Fibroblast of skin of left quadriceps (primary cell): ENCODE measurements around the gene CALN1.

Source experiments
- DNase-seq, 2 experiments: peaks; one replicate each; pipeline ENCODE4 v3.0.0-alpha.2; 2013; ENCODE audit warnings: low read depth in 2 of 2

CALN1 gene

DNA sequence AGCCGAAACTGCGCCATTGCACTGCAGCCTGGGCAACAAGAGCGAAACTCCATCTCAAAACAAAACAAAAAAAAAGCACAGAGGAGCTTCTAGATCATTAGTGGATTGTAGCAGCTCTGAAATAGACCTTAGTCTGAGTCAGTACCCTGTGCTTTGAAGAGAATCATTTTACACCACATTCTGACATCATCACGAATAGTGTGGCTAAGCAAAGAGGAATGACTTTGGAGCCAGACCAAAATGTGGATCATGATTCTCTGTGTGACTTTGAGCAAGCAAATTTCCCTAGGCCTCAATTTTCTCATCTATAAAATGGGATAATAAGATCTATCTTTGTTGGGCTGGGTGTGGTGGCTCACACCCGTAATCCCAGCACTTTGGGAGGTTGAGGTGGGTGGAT is 618.9 kb downstream of the CALN1 start:
- peak; percentile 60 to 61 for DNase-seq

GRCh38 chr7:71787513-71787912 is 624.6 kb downstream of the CALN1 start:
- DNase-seq, result no peak

GRCh38 chr7:71785216-71785615 is 626.9 kb downstream of the CALN1 start:
- DNase-seq, result no peak

DNA sequence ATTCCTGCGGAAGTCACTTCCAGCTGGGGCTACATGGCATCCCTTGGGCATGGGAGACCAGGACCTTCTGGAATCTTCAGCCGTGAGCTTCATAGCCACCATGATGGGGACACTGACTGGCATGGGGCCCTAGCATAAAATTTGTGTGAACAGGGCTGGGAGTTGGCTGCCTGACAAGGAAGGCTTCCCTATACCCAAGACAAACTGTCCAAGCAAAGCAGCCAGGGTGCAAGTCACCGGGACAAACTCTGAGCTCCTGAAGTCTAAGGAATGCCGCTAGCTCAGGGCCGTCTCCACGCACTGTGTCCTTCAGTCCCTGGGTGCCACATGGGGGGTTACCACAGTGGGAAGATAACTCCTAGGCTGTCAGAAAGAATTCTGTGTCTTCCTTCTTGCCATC is 627.4 kb downstream of the CALN1 start:
- no peak for DNase-seq

- no peak for DNase-seq
Measured at GRCh38 chr7:71784180-71784579, 628.0 kb downstream of the CALN1 start.

GRCh38 chr7:71783779-71784178 is 628.4 kb downstream of the CALN1 start:
- no peak for DNase-seq

GRCh38 chr7:71782051-71782450 is 630.1 kb downstream of the CALN1 start:
- no peak for DNase-seq

DNA sequence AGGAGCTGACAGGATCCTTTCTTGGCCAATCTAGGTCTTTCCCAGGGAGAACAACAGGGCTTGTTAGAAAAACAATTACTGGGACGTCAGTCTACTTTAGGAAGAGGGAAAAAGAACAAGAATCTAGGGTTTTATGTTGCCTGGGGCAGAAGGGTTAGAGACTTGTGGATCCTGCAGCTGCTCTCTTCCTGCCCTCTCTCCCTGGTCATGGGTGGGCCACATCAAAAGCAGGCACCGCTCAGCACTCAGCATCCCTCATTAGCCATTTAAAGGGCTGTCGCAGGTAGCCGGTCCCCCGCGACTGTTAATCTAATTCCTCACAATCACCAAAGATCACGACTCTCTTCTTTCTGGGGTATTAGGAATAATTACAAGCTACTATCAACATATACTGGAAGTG is 631.9 kb downstream of the CALN1 start:
- no peak for DNase-seq

DNA sequence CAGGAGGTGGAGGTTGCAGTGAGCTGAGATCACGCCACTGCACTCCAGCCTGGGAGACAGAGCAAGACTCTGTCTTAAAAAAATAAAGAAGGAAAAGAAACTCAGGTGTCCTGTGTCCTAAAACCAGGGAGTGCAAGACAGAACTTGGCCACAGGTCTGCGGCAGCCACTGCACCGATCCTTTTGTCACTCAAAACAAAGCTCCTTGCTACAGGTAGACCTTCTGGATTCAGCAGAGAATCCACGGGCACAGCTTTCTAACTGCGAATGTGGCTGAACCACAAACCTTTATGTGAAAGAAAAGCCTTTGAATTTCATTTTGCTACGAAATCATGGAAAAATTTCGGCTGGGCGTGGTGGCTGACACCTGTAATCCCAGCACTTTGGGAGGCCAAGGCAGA is 634.9 kb downstream of the CALN1 start:
- DNase-seq, result no peak

DNA sequence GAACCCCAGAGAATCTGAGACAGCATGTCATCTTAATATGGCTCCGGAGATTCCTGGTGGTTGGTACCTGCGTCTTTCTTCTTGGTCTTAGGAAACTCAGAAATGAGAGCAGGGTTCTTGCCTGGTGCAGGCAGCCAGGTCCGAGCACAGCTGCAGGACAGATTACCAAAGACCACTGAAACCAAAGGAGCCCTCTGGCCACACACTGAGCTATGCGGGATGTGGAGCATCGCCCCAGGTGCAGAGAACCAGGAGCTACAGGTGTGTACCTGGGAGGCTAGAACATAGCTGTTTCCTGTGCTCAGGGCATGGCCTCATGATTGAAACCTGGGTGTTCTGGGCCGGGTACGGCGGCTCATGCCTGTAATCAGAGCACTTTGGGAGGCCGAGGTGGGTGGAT is 635.4 kb downstream of the CALN1 start:
- no peak for DNase-seq

GRCh38 chr7:71775648-71776047 is 636.5 kb downstream of the CALN1 start:
- DNase-seq, result peak; percentile 40 to 55

DNA sequence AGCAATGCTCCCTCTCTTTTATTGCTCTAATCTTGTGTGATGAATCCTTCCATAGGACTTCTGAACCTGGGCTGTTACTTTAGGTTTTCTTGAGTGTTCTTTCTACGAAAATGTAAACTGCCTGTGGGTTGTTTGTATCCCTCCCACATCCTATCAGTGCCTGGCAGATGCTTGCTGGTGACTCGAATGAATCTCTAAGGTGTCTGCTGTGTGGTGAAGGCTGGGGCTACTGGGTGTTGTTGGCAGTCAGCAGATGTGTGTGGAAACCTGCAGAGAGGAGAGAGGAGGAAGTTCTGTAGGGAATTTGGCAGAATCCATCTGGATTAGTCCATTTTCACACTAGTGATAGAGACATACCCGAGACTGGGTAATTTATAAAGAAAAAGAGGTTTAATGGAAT is 639.4 kb downstream of the CALN1 start:
- no peak for DNase-seq

GRCh38 chr7:71770269-71770907 is 641.8 kb downstream of the CALN1 start:
- no peak for DNase-seq

- no peak for DNase-seq
Measured at GRCh38 chr7:71769326-71769725, 642.8 kb downstream of the CALN1 start.

- DNase-seq, result peak; percentile 39 to 44
Measured at GRCh38 chr7:71768450-71768849, 643.7 kb downstream of the CALN1 start.

DNA sequence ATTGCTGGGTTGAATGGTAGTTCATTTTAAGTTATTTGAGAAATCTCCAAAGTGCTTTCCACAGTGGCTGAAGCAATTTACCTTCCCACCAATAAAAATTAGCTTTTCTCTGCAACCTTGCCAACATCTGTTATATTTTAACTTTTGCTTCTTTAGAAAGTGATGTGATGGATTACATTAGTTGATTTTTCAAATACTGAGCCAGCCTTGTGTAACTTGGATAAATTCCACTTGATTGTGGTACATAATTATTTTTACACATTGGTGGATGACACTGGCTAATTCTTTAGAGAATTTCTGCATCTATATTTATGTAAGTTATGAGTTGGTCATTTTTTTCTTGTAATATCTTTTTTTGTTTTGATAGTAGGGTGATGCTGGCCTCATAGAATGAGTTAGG is 646.1 kb downstream of the CALN1 start:
- no peak for DNase-seq

DNA sequence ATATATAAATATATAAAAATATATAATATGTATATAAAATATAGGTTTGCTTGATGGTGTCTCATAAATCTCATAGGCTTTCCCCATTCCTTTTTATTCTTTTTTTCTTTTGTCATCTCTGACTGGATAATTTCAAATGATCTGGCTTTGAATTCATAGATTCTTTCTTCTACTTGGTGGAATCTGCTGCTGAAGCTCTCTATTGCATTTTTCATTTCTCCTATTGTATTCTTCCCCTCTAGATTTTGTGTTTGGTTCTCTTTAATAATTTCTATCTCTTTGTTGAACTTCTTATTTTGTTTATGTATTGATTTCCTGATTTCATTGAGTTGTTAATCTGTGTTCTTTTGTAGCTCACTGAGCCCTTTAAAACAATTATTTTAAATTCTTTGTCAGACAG is 650.8 kb downstream of the CALN1 start:
- DNase-seq, result no peak

GRCh38 chr7:71754828-71755227 is 657.3 kb downstream of the CALN1 start:
- DNase-seq, result no peak

DNA sequence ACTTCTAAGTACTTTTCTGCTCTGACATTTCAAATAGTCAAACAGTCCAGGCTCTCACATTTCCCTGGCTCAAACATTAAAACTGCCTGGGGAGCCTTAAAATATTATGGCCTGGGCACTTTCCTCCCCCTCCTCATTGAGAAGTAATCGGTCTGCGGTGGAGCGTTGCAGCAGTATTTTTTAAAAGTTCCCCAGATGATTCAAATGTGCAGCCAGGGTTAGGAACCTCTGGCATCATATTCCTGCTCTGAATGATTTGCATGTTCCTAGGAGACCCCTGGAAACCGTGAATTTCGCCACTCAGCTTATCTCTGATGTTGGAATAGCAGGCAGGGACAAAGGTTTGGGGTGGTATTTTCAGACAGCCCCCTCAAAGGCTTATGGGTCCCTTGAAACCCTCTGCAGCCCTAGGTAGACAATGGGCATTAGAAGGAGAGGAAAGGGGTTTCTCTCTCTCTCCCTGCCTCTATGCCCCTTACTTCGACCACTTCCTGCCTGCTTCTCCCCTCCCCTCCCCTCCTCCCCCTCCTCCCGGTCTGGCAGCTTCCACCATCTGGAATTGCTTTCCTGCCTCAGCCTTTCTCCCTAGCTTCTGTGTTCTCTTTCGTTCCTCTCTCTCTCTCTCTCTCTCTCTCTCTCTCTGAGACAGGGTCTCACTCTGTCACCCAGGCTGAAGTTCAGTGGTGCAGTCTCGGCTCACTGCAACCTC is 658.0 kb downstream of the CALN1 start:
- peak in 1 of 2 experiments; percentile 13 for DNase-seq

- DNase-seq, result no peak
Measured at GRCh38 chr7:71753236-71753635, 658.9 kb downstream of the CALN1 start.

DNA sequence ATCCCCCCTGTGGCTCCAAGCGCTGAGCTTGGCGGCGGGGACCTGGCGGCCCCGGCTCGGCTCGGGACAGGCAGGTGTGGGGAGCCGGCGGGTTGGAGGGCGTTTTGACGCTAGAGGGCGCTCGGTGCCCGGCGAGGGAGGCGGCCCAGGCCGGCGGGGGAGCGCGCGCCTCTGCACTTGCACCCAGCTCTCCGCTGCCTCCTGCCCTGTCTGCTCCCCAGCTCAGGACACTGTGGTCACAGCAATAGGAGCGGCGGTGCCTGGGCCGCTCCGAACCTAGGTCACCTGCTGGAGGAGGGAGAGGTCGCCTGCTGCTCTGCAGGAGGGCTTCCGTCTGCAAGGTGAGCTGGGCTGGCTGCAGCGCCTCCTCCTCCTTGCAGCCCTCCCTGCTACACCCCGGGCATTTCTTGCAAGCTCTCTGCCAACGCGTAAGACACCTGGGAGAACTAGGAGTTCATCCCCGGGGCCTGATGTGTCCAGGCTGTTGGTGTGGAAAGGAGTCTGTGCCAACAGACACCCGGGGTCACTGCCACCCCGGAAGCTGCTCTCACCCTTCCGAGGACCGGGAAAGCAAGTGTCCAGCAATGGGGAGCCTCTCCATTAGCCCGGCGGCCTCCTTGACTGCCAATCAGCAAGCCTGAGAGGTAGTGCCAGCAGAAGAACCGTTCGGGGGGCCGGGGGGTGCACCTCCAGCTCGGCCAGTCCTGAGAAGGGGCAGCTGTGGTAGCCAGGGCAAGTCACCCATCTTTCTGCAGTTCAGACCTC is 659.8 kb downstream of the CALN1 start:
- no peak for DNase-seq

- DNase-seq, result no peak
Measured at GRCh38 chr7:71750290-71750689, 661.8 kb downstream of the CALN1 start.

DNA sequence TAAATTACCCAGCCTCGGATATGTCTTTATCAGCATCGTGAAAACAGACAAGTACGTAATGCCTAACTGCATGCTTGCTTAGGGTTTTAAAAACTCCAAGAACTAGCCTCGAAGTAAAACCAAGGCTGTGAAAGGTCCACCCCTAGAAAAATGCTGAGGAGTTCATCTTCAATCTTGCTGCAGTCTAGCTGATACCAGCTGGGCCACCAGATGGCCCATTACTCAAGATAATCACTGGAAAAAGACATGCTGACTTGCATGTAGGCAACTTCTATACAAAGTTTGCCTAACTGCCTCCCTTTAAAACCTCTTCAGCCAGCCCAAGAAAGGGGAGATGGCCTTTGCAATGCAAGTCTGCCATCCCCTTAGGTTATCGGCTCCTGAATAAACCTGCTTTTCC is 666.1 kb downstream of the CALN1 start:
- DNase-seq, result no peak
